Hepatocyte (in vitro differentiated cells): Measurements from ENCODE around the gene NOC3L. TPM values are rescaled to one million over a fixed set of nuclear protein-coding genes. Genes with fewer than 3 reads are reported as not detected.

Experiments
- DNase-seq: peaks from one replicate; pipeline ENCODE4 v3.0.0-alpha.2; 2016; ENCODE audit warnings: low spot score
- H2AFZ ChIP-seq: fragments of 200-600 bp; sonication (generic); 2 replicates; pipeline ENCODE4 v1.6.0; 2016; ENCODE audit warnings: antibody characterized with exemption, mild to moderate bottlenecking
- H3K27ac ChIP-seq: fragments of 200-600 bp; sonication (generic); 2 replicates; pipeline ENCODE4 v1.5.1; 2016; ENCODE audit warnings: mild to moderate bottlenecking
- H3K27me3 ChIP-seq: fragments of 200-600 bp; sonication (generic); 2 replicates; pipeline ENCODE4 v1.6.1; 2016
- H3K36me3 ChIP-seq: fragments of 200-600 bp; sonication (generic); replicated peaks from 2 replicates; pipeline ENCODE4 v1.5.1; 2016; ENCODE audit warnings: low read depth; ENCODE audit not compliant: insufficient read depth
- H3K4me1 ChIP-seq: fragments of 200-600 bp; sonication (generic); 2 replicates; pipeline ENCODE4 v1.5.1; 2016; ENCODE audit warnings: mild to moderate bottlenecking, moderate library complexity; ENCODE audit not compliant: insufficient read depth
- H3K4me2 ChIP-seq: fragments of 200-600 bp; sonication (generic); 2 replicates; pipeline ENCODE4 v1.6.0; 2016
- H3K4me3 ChIP-seq: fragments of 200-600 bp; sonication (generic); 2 replicates; pipeline ENCODE4 v1.5.1; 2016; ENCODE audit warnings: mild to moderate bottlenecking
- H3K79me2 ChIP-seq: fragments of 200-600 bp; sonication (generic); 2 replicates; pipeline ENCODE4 v1.6.0; 2017; ENCODE audit warnings: mild to moderate bottlenecking
- H3K9me2 ChIP-seq: fragments of 200-600 bp; sonication (generic); replicated peaks from 2 replicates; pipeline ENCODE4 v1.6.0; 2017; ENCODE audit warnings: mild to moderate bottlenecking; ENCODE audit not compliant: insufficient read depth
- H3K9me3 ChIP-seq: fragments of 200-600 bp; sonication (generic); 2 replicates; pipeline ENCODE4 v1.5.1; 2016; ENCODE audit warnings: low read depth, mild to moderate bottlenecking
- H4K20me1 ChIP-seq: fragments of 200-600 bp; sonication (generic); 2 replicates; pipeline ENCODE4 v1.6.0; 2016; ENCODE audit warnings: mild to moderate bottlenecking; ENCODE audit not compliant: insufficient read depth, poor library complexity, severe bottlenecking
- CTCF ChIP-seq: fragments of 200-600 bp; sonication (generic); IDR thresholded peaks from 2 replicates; pipeline ENCODE4 v1.5.1; 2016; ENCODE audit warnings: antibody characterized with exemption, mild to moderate bottlenecking; ENCODE audit not compliant: poor library complexity
- EZH2 ChIP-seq: fragments of 200-600 bp; sonication (generic); IDR thresholded peaks from 2 replicates; pipeline ENCODE4 v1.6.1; 2016; ENCODE audit warnings: antibody characterized with exemption, mild to moderate bottlenecking, borderline replicate concordance
- EZH2phosphoT487 ChIP-seq: fragments of 200-600 bp; sonication (generic); IDR thresholded peaks from one replicate; pipeline ENCODE4 v1.6.1; 2018; ENCODE audit warnings: antibody characterized with exemption, mild to moderate bottlenecking, low read depth, moderate library complexity; ENCODE audit not compliant: unreplicated experiment, severe bottlenecking
- WGBS: methylation state at CpG from one replicate; pipeline ENCODE4 v1.1.6; 2016; ENCODE audit warnings: low lambda C conversion rate; ENCODE audit errors: missing lambda C conversion rate; 5-methylcytosine and 5-hydroxymethylcytosine counted together
- polyA plus RNA-seq: library from polyadenylated mRNA; unstranded; fragments of >200 nt; fragmentation: Nextera tagmentation; extraction: Ambion mirVana; gene quantifications from 2 replicates; pipeline ENCODE4 v1.2.1, GENCODE V29; 2016
- total RNA-seq: library from RNA; depleted of rRNA; stranded (reverse); fragments of >200 nt; gene quantifications from 2 replicates; pipeline ENCODE4 v1.2.3, GENCODE V29; 2014

The NOC3L gene
- total and polyA plus RNA-seq, 2 experiments from 2014 or later, result 9.4 to 20.5 TPM

GRCh38 chr10:94376865-94377264, 14.1 kb upstream of the NOC3L start:
- 84% methylated on average over 2 of the region's 2 CpGs for WGBS
- Histone ChIP-seq H3K4me3 (no peak overlapping the region), H3K27me3 (no peaks in the 10 kb centered on the region), H4K20me1 (no peaks in the 10 kb centered on the region), H2AFZ (no peak overlapping the region), H3K9me2 (no peaks in the 10 kb centered on the region), H3K9me3 (no peaks in the 10 kb centered on the region), H3K4me2 (no peak overlapping the region), H3K79me2 (no peaks in the 10 kb centered on the region), H3K27ac (no peak overlapping the region), H3K4me1 (no peaks in the 10 kb centered on the region), H3K36me3 (no peaks in the 10 kb centered on the region)
- DNase-seq, result no peak
- no peak for TF ChIP-seq CTCF
- TF ChIP-seq EZH2, result no peak
- no peak for TF ChIP-seq EZH2phosphoT487

- TF ChIP-seq EZH2 (no peak), EZH2phosphoT487 (no peak), CTCF (no peak)
- H3K79me2 ChIP-seq, result no peaks in the 10 kb centered on the region
- no peaks in the 10 kb centered on the region for H3K27me3 ChIP-seq
- no peak for DNase-seq
- no peaks in the 10 kb centered on the region for H3K9me3 ChIP-seq
- H3K4me3 ChIP-seq, result no peak overlapping the region
- no peak overlapping the region for H3K27ac ChIP-seq
- H2AFZ ChIP-seq, result no peak overlapping the region
- no peaks in the 10 kb centered on the region for H3K4me1 ChIP-seq
- no peaks in the 10 kb centered on the region for H3K36me3 ChIP-seq
- H4K20me1 ChIP-seq, result no peaks in the 10 kb centered on the region
- WGBS, result 96% methylated on average over 1 of the region's 1 CpG
- H3K4me2 ChIP-seq, result no peak overlapping the region
- no peaks in the 10 kb centered on the region for H3K9me2 ChIP-seq
Measured at GRCh38 chr10:94375374-94375773, 12.6 kb upstream of the NOC3L start.

GRCh38 chr10:94370501-94370900, 7.8 kb upstream of the NOC3L start:
- H3K4me2 ChIP-seq, result no peak overlapping the region
- no peaks in the 10 kb centered on the region for H3K36me3 ChIP-seq
- H3K79me2 ChIP-seq, result no peaks in the 10 kb centered on the region
- TF ChIP-seq EZH2phosphoT487 (no peak), EZH2 (no peak), CTCF (no peak)
- no peaks in the 10 kb centered on the region for H4K20me1 ChIP-seq
- no peak overlapping the region for H3K4me3 ChIP-seq
- H3K27ac ChIP-seq, result no peak overlapping the region
- WGBS, result 84% methylated on average over 2 of the region's 2 CpGs
- H2AFZ ChIP-seq, result no peak overlapping the region
- H3K27me3 ChIP-seq, result no peaks in the 10 kb centered on the region
- no peaks in the 10 kb centered on the region for H3K9me2 ChIP-seq
- H3K9me3 ChIP-seq, result no peaks in the 10 kb centered on the region
- DNase-seq, result no peak
- no peaks in the 10 kb centered on the region for H3K4me1 ChIP-seq

- no peak overlapping the region for H3K4me2 ChIP-seq
- no peaks in the 10 kb centered on the region for H3K36me3 ChIP-seq
- H3K4me1 ChIP-seq, result peaks cover 5% of the 10 kb centered on the region
- H3K9me2 ChIP-seq, result no peaks in the 10 kb centered on the region
- no peak for DNase-seq
- H3K27ac ChIP-seq, result no peak overlapping the region
- no peak overlapping the region for H2AFZ ChIP-seq
- H3K27me3 ChIP-seq, result no peaks in the 10 kb centered on the region
- 93% methylated on average over 3 of the region's 3 CpGs for WGBS
- no peaks in the 10 kb centered on the region for H4K20me1 ChIP-seq
- H3K79me2 ChIP-seq, result peaks cover 6% of the 10 kb centered on the region
- TF ChIP-seq EZH2 (no peak), CTCF (no peak)
- H3K9me3 ChIP-seq, result no peaks in the 10 kb centered on the region
- no peak overlapping the region for H3K4me3 ChIP-seq
Measured at GRCh38 chr10:94366382-94366781, 3.6 kb upstream of the NOC3L start.
